Muscle of arm (tissue), 14 donors: Measurements from ENCODE around the gene KLHL17. TPM values are rescaled to one million over a fixed set of nuclear protein-coding genes. Genes with fewer than 3 reads are reported as not detected.
A peak's percentile ranks its signal among the peaks of the same experiment; 100 is the strongest.

Experiments
- DNase-seq: peaks from one replicate; pipeline ENCODE4 v3.0.0-alpha.2; 2013
- long read RNA-seq, 11 donors: transcript quantifications; one replicate each; lab custom pipeline, GENCODE V29; 2026
- polyA plus RNA-seq, 12 donors: library from polyadenylated mRNA; unstranded; fragments of 120-200 nt; gene quantifications; one replicate each; pipeline ENCODE4 v1.2.1, GENCODE V29; 2013; ENCODE audit not compliant: insufficient read length in 12 of 12

KLHL17 gene
- 10 to 100 TPM in 1 of 12 donors, 1 to 10 TPM in 9, not detected in 2; 2.6 to 11.4 (median 4.8) TPM for polyA plus RNA-seq
- long read RNA-seq, donor 1, result 0 reads
- long read RNA-seq, donor 2, result 0 reads
- long read RNA-seq, donor 3, result 0 reads
- long read RNA-seq, donor 4, result 0 reads
- long read RNA-seq, donor 5, result 0 reads
- long read RNA-seq, donor 6, partial matches to known transcripts, result 0 of 1 reads
- long read RNA-seq, donor 6, other reads (novel, unspliced or antisense), result 0 of 1 reads
- long read RNA-seq, donor 7, partial matches to known transcripts, result 0 of 1 reads
- long read RNA-seq, donor 7, other reads (novel, unspliced or antisense), result 0 of 1 reads
- long read RNA-seq, donor 8, result 0 reads
- long read RNA-seq, donor 9, result 0 reads
- long read RNA-seq, donor 10, result 0 reads
- long read RNA-seq, donor 11, result 0 reads

GRCh38 chr1:960363-961131 is at the start of gene KLHL17:
TSS of gene KLHL17 (plus strand) at chr1:960584. CDS start at chr1:960694, 110 bp downstream.
- DNase-seq, result peak; percentile 40

DNA sequence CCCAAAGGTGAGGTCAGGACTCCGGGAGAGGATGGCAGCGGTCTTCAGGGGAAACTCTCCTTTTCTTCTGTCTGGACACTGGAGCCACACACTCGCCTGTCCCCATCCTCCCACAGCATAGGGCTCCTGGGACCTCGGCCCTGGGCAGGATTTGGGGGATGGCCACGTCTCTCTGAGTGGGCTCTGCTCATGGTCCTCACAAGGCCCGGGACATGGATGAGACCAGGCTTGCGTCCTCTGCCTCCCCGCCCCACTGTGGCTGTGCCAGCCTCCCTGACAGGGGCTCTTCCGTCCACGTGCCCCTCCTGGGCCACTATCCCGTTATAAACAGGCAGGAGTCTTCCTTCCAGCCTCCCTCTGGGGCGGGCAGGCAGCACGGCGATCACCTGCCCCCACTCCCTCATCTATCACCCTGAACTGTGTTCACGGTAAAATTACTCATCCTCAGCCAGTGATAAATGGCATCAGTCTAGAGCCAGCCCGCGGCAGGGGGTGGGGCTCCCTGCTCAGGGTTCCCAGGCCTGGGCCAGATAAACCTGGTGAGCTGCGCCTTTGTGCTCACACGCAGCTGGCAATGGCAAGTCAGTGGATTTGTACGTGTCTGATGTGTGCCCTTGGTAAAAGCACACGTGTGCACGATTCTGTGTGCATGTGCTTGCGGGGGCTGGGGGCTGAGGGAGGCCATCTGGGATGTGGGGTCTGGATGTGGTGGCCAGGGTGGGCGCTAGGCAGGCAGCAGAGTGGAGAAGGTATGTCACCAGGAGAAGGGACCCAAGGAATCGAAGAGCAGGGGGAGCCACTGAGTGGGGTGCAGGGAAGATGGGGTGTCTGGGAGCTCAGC is 49.3 kb upstream of the KLHL17 start:
- DNase-seq, result no peak

DNA sequence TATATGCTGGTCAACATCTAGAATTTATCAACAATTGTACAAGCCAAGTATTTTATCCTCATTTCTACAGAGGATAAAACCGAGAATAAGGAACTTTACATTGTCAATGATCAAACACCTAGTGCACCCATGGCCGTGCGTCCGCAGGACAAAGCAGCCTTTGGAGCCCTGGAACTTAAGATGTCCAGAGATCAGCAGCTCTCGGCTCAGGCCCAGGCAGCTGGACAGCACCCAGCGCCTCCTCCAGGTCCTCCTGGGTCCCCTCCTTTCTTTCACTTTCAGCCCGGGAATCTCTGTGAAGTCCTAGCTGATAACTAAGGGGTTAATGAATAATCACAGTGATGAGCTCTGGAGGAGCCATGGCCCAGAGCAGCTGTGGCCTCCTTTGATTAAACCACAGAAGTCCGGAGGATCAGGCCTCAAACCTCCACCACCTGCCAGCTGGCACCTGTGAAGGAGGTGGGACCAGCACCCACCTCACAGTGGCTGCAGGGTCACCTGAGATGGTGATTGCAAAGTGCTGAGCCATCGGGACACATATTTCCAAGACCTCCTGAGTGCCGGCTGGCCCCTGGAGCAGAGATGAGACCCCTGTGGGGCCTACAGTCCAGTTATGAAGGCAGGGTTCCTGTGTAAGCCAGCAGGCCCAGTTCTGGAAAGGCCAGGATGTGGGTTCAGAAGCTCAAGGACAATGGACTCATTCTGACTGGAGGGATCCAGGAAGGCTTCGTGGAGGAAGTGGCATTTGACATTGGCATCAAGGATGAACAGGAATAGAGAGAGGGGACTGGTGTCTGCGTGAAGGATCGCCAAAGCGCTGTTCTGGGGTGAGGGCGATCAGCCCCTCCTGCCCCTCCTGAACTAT is 48.3 kb upstream of the KLHL17 start:
- no peak for DNase-seq

DNA sequence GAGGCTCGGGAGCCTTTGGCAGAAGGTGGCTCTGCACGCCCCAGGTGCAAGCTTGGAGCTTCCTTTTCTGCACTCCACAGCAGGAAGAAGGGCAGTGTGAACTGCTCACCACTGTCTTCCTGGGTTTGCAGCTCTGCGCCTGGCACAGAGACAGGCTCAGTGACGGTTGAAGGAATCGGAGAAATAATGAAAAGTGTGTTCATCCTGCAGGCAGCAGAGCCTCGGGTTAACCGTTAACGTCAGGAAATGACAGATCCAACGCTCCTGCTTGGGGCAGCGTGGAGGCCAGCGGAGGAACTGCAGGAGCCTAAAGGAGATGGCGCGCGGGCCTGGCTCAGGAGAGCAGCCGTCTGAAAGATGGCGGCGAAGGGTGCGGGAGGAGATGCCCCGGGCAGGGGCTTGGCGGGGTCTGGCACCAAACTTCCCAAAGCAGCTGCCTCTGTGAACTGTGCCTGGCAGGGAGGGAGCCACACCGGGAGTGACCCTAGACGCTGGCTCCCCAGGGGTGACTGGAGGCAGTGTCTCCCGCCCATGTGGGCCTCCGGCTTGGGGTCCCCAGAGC is 47.6 kb upstream of the KLHL17 start:
- no peak for DNase-seq

- DNase-seq, result no peak
Measured at GRCh38 chr1:913491-914130, 46.8 kb upstream of the KLHL17 start.

DNA sequence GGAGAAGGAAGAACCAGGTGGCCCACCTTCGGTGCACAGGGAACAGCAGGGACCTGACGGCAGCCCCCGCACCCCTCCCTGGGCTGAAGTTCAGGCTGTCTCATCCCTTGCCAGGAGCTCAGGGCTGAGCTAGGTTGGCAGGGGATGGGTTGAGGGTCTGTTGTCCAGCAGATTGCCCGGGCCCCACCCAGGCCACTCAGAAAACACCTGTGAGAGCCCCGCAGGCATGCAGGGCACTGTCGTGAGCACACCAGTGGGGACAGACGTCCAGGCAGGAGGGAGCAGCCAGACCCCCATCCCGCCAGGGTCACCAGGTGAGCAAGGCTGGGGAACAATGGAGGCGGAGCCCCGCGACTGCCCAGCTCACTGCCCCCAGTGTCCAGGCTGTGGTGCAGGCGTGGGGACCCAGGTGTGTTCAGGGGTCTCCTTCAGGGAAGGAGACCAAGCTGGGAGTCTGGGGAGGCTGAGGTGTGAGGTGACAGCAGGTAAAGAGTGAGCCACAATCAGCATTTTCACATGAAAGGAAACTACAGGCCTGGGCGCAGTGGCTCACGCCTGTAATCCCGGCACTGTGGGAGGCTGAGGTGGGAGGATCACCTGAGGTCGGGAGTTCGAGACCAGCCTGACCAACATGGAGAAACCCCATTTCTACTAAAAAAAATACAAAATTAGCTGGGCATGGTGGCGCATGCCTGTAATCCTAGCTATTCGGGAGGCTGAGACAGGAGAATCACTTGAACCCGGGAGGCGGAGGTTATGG is 46.1 kb upstream of the KLHL17 start:
- no peak for DNase-seq

GRCh38 chr1:914891-915280 is 45.5 kb upstream of the KLHL17 start:
- DNase-seq, result no peak

- DNase-seq, result no peak
Measured at GRCh38 chr1:915295-916172, 44.9 kb upstream of the KLHL17 start.

- no peak for DNase-seq
Measured at GRCh38 chr1:916173-917075, 44.0 kb upstream of the KLHL17 start.

DNA sequence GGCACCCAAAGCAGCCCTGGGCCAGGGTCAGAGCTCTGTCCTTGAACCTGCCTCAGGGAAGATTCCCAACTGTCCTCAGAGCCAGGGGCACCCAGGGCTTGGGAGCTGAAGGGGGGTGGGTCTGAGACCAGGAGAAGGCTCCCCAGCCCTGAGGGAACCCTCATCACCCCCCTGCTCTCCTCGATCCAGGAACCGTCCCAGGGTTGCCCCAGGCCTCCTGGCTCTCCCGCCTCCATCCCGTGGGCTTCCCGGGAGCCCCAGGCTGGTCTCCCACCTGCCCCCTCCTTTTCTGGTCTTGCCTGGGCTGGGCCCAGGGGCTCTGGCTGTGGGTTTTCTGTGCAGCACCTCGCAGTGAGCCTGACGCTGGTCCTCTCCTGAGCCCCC is 43.3 kb upstream of the KLHL17 start:
- DNase-seq, result no peak

- DNase-seq, result no peak
Measured at GRCh38 chr1:917466-918091, 42.8 kb upstream of the KLHL17 start.

- no peak for DNase-seq
Measured at GRCh38 chr1:918353-918752, 42.0 kb upstream of the KLHL17 start.

GRCh38 chr1:918843-919242 is 41.5 kb upstream of the KLHL17 start:
- DNase-seq, result no peak

GRCh38 chr1:919271-919872 is 41.0 kb upstream of the KLHL17 start:
- no peak for DNase-seq

DNA sequence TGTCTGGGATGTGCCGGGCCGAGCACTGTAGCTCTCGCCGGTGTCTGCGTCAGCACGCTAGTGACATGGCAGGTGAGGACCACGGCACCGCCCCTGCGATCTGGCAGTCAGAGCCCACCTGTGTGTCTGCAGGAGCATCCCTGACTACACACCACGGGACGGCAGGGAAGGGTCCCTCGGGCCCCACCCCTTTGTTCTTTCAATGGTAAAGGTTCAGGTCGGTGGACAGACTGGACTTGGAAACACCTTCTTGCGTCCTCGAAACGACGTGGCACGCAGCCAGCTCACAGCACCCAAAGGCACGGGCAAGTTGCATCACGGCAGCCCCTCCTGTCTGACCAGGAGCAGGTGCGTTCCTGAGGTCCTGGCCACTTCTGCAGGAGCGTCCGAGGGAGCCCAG is 40.4 kb upstream of the KLHL17 start:
- DNase-seq, result no peak

GRCh38 chr1:920521-920920 is 39.9 kb upstream of the KLHL17 start:
- DNase-seq, result no peak
